Inferior parietal cortex (tissue), 1 donor: Measurements from ENCODE around the gene MACROH2A2.
A peak's percentile ranks its signal among the peaks of the same experiment; 100 is the strongest.

Experiments used
- DNase-seq: peaks from one replicate; pipeline ENCODE4 v3.0.0-alpha.2; 2016; ENCODE audit errors: extremely low spot score

Gene MACROH2A2

GRCh38 chr10:70130878-70131559, 78.4 kb downstream of the MACROH2A2 start:
- no peak for DNase-seq

GRCh38 chr10:70131560-70131937, 78.9 kb downstream of the MACROH2A2 start:
- DNase-seq, result no peak

DNA sequence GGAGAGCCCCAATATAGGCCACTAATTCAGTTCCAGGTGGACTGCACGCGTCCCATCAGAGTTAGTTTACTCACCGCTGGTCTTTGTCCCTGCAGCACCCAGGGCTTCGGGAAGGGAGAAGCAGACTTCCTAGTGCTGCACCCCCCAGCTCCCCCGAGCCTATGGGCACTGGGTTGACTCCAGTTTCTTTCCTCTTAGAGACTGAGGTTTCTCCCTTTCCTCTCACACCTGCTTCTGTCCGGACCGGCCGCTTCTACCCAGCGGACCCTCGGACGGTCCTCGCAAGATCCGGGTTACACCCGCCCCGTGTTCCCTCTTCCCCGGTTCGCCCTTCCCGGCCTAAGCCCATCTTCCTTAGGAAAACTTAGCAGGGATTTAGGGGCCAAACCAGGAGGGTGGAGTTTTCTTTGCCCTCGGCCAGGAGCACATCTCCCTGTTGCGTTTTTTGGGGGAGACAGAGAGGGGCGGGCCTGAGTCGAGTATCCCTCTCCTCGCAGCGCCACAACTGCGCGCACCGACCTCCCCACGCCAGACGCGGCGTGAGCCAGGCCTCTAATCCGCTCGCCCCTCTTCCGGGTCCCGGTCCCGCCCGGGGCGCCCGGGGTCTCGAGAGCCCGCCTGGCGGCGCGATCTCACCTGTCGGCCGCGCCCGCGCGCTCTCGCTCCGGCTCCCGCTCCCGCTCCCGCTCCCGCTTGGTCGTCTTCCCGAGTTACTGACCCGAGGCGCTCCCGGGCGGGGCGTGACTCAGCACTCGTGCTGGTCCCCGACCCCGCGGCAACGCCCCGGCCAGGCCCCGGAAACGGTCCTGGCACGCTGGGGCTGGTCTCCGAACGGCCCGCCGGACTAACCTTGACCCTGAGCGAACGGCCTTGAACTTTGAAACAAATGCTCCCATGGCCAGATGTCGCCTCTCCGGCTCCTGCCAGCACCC, 79.7 kb downstream of the MACROH2A2 start, which contains the start of gene AIFM2:
AIFM2 (minus strand) TSS at position 728 of the 932 bp plus-strand sequence. CDS start 8,741 bp downstream, outside the sequence.
- DNase-seq, result no peak

- DNase-seq, result no peak
Observed at GRCh38 chr10:70135046-70135445, 82.4 kb downstream of the MACROH2A2 start.

DNA sequence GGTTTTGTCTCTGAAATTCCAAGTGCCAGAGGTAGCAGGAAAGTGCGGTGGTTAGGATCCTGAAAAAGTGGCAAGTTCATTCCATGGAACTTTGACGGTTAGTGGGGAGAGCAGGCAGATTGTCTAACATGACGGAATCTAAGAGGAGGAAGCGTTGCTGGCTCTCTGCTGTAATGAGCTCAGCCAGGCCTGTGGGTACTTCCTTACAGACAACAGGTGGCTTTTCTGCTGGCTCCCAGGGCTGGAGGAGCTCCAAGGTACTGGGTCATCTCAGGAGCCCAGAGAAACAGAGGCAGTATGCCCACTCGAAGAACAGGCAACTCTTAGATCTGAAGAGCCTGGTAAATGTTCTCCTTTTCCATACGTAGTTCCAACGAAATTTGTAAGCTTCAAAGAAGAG, 83.0 kb downstream of the MACROH2A2 start:
- DNase-seq, result no peak

GRCh38 chr10:70137135-70137534, 84.5 kb downstream of the MACROH2A2 start:
- DNase-seq, result no peak

GRCh38 chr10:70137927-70138883, 85.6 kb downstream of the MACROH2A2 start:
- no peak for DNase-seq

DNA sequence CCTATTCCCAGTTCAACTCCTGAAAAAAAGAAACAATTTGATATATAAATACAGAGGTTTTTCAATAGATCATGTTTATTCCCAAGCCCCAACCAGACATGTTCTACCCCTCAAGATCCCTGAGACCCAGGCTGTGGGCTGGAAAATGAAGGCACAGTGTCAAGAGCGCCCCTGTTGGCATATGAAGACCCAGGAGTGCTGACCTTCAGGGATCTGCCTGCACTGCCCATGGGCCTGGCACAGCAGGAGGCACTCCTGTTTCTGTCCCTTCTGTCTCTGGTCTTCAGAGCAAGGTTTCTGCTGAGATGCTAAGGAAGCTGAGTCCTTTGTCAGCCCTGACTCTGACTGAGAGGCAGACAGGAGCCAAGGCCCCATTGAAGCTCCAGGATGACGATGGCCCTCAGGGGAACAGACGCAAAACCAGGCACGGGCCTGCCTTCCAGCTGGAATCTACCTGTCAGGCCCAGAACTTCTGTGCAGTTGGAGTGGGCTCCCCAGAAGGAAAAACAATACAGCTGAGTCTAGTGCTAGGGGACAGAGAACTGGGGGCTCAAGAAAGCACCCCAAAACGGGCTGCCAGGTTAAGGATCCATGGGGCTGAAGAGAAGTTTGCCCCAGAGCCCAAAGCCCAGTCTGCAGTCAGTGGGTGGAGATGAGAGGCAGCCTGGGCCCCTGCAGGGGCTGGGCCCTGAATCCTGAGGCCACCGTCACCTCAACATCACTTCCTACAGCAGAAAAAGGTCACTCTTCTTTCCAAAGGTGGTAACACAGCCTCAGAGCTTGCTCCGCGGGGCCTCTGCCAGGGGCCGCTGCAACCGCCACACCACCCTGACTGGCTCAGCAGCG, 86.7 kb downstream of the MACROH2A2 start:
- no peak for DNase-seq

DNA sequence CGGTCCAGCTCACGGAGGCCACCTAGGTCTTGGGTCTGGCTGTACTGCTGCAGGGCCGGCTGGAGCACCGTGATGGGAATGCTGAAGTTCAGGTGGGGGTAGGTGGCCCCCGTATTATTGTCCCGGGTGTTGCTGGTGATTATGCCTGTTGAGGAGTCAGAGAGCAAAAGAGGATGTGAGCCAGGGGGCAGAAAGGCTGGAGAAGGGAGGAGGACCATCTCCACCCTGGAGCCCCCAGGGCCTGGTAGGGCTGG, 87.3 kb downstream of the MACROH2A2 start:
- DNase-seq, result no peak

DNA sequence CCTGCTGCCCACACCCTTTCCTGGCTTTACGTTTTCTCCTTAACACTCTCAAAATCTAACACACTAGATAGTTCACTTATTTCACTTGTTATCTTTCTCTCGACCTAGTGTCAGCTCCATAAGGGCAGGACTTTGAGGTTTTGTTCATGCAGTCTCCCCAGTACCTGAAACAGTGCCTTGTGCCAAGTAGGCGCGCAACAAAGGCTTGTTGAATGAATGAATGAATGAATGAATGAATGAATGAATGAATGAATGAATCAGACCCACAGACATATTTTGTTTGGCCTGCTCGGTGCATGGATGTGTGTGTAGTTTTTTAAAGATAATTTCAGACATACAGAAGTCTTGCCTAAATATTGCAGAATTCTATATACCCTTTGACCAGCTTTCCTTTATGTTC, 87.7 kb downstream of the MACROH2A2 start:
- DNase-seq, result no peak

DNA sequence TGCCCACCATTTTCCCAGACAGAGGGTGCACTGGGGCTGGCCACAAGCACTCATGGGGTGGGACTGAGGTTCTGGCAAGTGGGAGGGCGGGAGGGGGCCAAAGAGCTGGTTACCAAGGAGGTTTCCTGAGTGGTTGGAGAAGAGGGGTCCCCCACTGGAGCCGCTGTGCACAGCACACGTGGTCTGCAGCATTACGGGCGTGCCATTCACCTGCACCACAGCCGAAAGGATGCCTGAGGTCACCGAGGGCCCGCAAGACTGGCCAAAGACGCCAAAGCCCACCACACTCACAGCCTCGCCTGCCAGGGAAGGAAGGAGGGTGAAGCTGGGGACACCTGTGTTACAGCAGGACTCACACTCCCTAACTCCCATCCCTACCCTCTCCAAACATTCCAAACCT, 89.9 kb downstream of the MACROH2A2 start:
- DNase-seq, result no peak

GRCh38 chr10:70144372-70145110, 91.9 kb downstream of the MACROH2A2 start:
- no peak for DNase-seq

DNA sequence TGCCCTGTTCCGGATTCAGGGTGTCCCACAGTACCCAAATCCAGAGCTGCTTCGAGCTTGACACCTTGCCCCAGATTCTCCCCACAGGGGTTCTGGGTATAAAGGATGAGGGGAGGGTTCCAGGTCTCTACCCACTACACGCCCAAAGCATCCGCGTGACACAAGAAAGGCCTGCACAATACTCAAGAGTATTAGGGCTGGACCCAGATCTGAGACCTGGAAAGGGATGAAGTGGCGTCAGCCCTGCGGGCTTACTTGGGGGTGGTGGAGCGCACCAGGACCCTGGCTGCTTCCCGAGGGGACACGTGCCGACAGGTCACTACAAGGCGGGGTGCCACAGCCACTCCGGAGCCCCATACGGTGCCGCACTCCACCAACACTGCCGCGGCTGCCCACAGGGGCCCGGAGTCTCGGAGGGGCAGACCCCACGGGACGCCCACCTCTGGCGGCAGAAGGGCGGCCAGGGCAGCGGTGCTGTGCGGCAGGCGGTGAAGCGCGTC, 92.6 kb downstream of the MACROH2A2 start:
- DNase-seq, result no peak

- peak; percentile 43 for DNase-seq
Observed at GRCh38 chr10:70145666-70146488, 93.2 kb downstream of the MACROH2A2 start.

- peak; percentile 96 for DNase-seq
Observed at GRCh38 chr10:70146489-70147258, 94.0 kb downstream of the MACROH2A2 start, which contains the start of gene TYSND1. Gene TYSND1, minus strand, starts transcription at chr10:70146700. Its CDS starts 114 bp downstream, at chr10:70146586.

- DNase-seq, result peak; percentile 66
Observed at GRCh38 chr10:70147259-70147625, 94.6 kb downstream of the MACROH2A2 start.

GRCh38 chr10:70148516-70148915, 95.9 kb downstream of the MACROH2A2 start:
- DNase-seq, result no peak

GRCh38 chr10:70155255-70155838, 102.7 kb downstream of the MACROH2A2 start:
- DNase-seq, result no peak
